OCI-LY1 (cell line): ENCODE measurements around the gene B9D1.

Experiments
- EZH2 ChIP-seq: fragments of 200-600 bp; sonication (generic), shearing (Covaris generic); IDR thresholded peaks from 2 replicates; pipeline ENCODE4 v1.8.0; 2017; ENCODE audit warnings: borderline replicate concordance, mixed run types, mild to moderate bottlenecking, antibody characterized with exemption, low read length, moderate library complexity, mixed read lengths
- TF ChIP-seq, protein P1 (sequence below): fragments of 200-600 bp; sonication (generic), shearing (Covaris generic); IDR thresholded peaks from 2 replicates; pipeline ENCODE4 v1.5.1; 2017; ENCODE audit warnings: mild to moderate bottlenecking, antibody characterized with exemption, low read length, moderate library complexity, mixed read lengths

DNA sequence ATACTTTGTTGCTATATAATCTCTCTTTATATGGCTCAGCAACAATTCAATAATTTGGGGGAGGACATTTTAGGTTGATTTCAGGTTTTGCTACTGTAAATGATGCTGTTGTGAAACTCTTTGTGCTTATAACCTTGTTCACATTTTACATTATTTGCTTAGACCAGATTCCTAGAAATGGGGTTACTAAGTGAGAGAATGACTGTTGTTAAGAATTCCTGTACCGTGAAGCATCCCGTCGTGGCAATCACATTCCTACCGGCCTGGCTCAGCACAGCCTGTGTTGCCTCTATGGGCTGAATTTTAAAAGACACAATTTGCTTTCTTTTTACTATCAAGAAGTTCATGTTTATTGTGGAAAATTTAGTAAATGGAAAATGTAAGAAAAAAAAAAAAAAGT, 31.4 kb downstream of the B9D1 start:
- TF ChIP-seq, protein P1, sequence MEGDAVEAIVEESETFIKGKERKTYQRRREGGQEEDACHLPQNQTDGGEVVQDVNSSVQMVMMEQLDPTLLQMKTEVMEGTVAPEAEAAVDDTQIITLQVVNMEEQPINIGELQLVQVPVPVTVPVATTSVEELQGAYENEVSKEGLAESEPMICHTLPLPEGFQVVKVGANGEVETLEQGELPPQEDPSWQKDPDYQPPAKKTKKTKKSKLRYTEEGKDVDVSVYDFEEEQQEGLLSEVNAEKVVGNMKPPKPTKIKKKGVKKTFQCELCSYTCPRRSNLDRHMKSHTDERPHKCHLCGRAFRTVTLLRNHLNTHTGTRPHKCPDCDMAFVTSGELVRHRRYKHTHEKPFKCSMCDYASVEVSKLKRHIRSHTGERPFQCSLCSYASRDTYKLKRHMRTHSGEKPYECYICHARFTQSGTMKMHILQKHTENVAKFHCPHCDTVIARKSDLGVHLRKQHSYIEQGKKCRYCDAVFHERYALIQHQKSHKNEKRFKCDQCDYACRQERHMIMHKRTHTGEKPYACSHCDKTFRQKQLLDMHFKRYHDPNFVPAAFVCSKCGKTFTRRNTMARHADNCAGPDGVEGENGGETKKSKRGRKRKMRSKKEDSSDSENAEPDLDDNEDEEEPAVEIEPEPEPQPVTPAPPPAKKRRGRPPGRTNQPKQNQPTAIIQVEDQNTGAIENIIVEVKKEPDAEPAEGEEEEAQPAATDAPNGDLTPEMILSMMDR = no peak
- no peak for TF ChIP-seq EZH2
